Ovary (tissue), 9 donors: ENCODE results near the gene SUPT4H1. TPM values are rescaled to one million over a fixed set of nuclear protein-coding genes. Genes with fewer than 3 reads are reported as not detected.

Source experiments
- DNase-seq, 5 donors: peaks; one replicate each; pipeline ENCODE4 v3.0.0-alpha.2; 2019 to 2020
- H3K27ac ChIP-seq, 2 donors: fragments of 200-600 bp; one replicate each; pipeline versions ENCODE4 v1.5.1 to v1.8.0; 2019 to 2022
- H3K27me3 ChIP-seq: fragments of 200-600 bp; one replicate; pipeline ENCODE4 v1.8.0; 2022
- H3K36me3 ChIP-seq: fragments of 200-600 bp; sonication (generic); one replicate; pipeline ENCODE4 v1.5.1; 2019
- H3K4me1 ChIP-seq: one replicate; pipeline ENCODE4 v1.8.1; 2013; ENCODE audit warnings: mild to moderate bottlenecking, moderate library complexity; ENCODE audit not compliant: insufficient read depth
- H3K4me3 ChIP-seq: fragments of 200-600 bp; sonication (generic); one replicate; pipeline ENCODE4 v1.5.1; 2017
- H3K9me3 ChIP-seq, 2 donors: fragments of 200-600 bp in 1 of 2; sonication (generic) in 1 of 2; one replicate each; pipeline versions ENCODE4 v1.5.1 to v1.8.1; 2013 to 2019; ENCODE audit warnings: mild to moderate bottlenecking in 1 of 2, moderate library complexity in 1 of 2
- CTCF ChIP-seq, 3 donors: fragments of 450-650 bp in 2 of 3; fragments of 200-600 bp in 1 of 3; IDR thresholded peaks; one replicate each; pipeline versions ENCODE4 v1.5.1 to v1.8.0; 2016 to 2022; ENCODE audit warnings: antibody characterized with exemption in 3 of 3, mild to moderate bottlenecking in 1 of 3
- EP300 ChIP-seq: sonication (generic); formaldehyde crosslinking; IDR thresholded peaks from one replicate; pipeline ENCODE4 v1.6.1; 2017; ENCODE audit warnings: antibody characterized with exemption
- POLR2A ChIP-seq: fragments of 450-650 bp; IDR thresholded peaks from one replicate; pipeline ENCODE4 v1.6.1; 2017; ENCODE audit warnings: antibody characterized with exemption, mild to moderate bottlenecking, moderate library complexity
- WGBS, 3 donors: extraction: QIAGEN DNeasy Blood & Tissue Kit in 1 of 3; methylation state at CpG; one replicate each; pipeline versions ENCODE4 v1.1.5 to v1.1.7; 2013 to 2017; 5-methylcytosine and 5-hydroxymethylcytosine counted together
- intact Hi-C, 4 donors: fragments of 100-400 bp; cut with DNase I; formaldehyde crosslinking; loops; one replicate each; pipeline versions ENCODE4 v1.11.0 to v1.15.1; 2022 to 2023
- polyA plus RNA-seq, 2 donors: library from polyadenylated mRNA; stranded (reverse); fragments of 200-250 nt in 1 of 2; fragments of 350-450 nt in 1 of 2; fragmentation: Illumina TruSeq in 1 of 2; extraction: RNeasy Lipid Tissue Mini Kit (QIAGEN cat#74804) in 1 of 2; gene quantifications; one replicate each; pipeline ENCODE4 v1.2.3, GENCODE V29; 2013 to 2014
- total RNA-seq, 7 donors: library from RNA; depleted of rRNA in 2 of 7; stranded (reverse); fragments of >200 nt in 2 of 7; fragmentation: NEBNext Ultra II Directional in 3 of 7; extraction: Animal tissue kit (Norgen Biotek cat#: 25700) in 3 of 7; gene quantifications; one replicate each; pipeline versions ENCODE4 v1.1.0 to v1.2.4, GENCODE V29; 2016 to 2023
- donor health status: DM: no; HTN: no; CAD: no; lungs with moderate emphysema.
- donor health status: DM: no; HTN: no; CAD: no.
- donor health status: Bipolar disorder and iron deficiency.
- donor health status: DM: yes; HTN: yes; CAD: no.
- donor health status: DM: no; HTN: no; CAD: no.
- donor health status: DM: yes; HTN: yes; CAD: no.

The SUPT4H1 gene
- total and polyA plus RNA-seq, 9 donors, result 43.7 to 182 (median 66.0) TPM

GRCh38 chr17:58382108-58382871 is 30.3 kb upstream of the SUPT4H1 start:
- no peak for DNase-seq
- Histone ChIP-seq H3K4me3 (no peak overlapping the region), H3K9me3 (no peaks in the 10 kb centered on the region), H3K27ac (no peak overlapping the region), H3K36me3 (no peaks in the 10 kb centered on the region), H3K27me3 (no peaks in the 10 kb centered on the region), H3K4me1 (no peaks in the 10 kb centered on the region)
- intact Hi-C loops, result no loop called here
- 16 to 23% (median 16%) methylated on average over 4 of the region's 4 CpGs for WGBS, 3 donors
- TF ChIP-seq EP300 (no peak), CTCF (IDR thresholded peaks at IDR 0.05) (no peak), POLR2A (no peak)

GRCh38 chr17:58381124-58382035 is 29.4 kb upstream of the SUPT4H1 start:
- H3K27ac ChIP-seq, result no peak overlapping the region
- H3K36me3 ChIP-seq, result no peaks in the 10 kb centered on the region
- intact Hi-C loops, result no loop called here
- no peaks in the 10 kb centered on the region for H3K27me3 ChIP-seq
- H3K4me1 ChIP-seq, result no peaks in the 10 kb centered on the region
- TF ChIP-seq EP300, result no peak
- TF ChIP-seq CTCF (IDR thresholded peaks at IDR 0.05), result no peak
- no peak for TF ChIP-seq POLR2A
- no peak for DNase-seq
- no peak overlapping the region for H3K4me3 ChIP-seq
- H3K9me3 ChIP-seq, result no peaks in the 10 kb centered on the region
- 26 to 57% (median 49%) methylated on average over 3 of the region's 3 CpGs for WGBS, 3 donors

GRCh38 chr17:58380207-58381123 is 28.5 kb upstream of the SUPT4H1 start:
- no peak overlapping the region for H3K27ac ChIP-seq
- no peak for DNase-seq
- no peak for TF ChIP-seq POLR2A
- TF ChIP-seq CTCF (IDR thresholded peaks at IDR 0.05), result no peak
- no peak for TF ChIP-seq EP300
- no peak overlapping the region for H3K4me3 ChIP-seq
- intact Hi-C loops, result no loop called here
- H3K27me3 ChIP-seq, result no peaks in the 10 kb centered on the region
- 93 to 95% (median 95%) methylated on average over 5 of the region's 5 CpGs for WGBS, 3 donors
- H3K9me3 ChIP-seq, result no peaks in the 10 kb centered on the region
- no peaks in the 10 kb centered on the region for H3K36me3 ChIP-seq
- H3K4me1 ChIP-seq, result no peaks in the 10 kb centered on the region

GRCh38 chr17:58379511-58379824 is 27.5 kb upstream of the SUPT4H1 start:
- 53 to 69% (median 67%) methylated on average over 3 of the region's 3 CpGs for WGBS, 3 donors

More at GRCh38 chr17:58379511-58379824, 27.5 kb upstream of the SUPT4H1 start:
- no peak for TF ChIP-seq POLR2A
- TF ChIP-seq CTCF (IDR thresholded peaks at IDR 0.05), result no peak
- TF ChIP-seq EP300, result no peak
- Histone ChIP-seq H3K4me1 (no peaks in the 10 kb centered on the region), H3K4me3 (no peak overlapping the region), H3K27ac (no peak overlapping the region), H3K9me3 (no peaks in the 10 kb centered on the region), H3K27me3 (no peaks in the 10 kb centered on the region), H3K36me3 (no peaks in the 10 kb centered on the region)
- DNase-seq, result no peak
- intact Hi-C loops, result no loop called here
